Measurements from ENCODE around the gene PDE6G.
"Not testable (repeated sequence)": the region's sequence is repeated elsewhere in the genome, so short reads cannot be mapped to it uniquely, and the experiment has no call there.

PDE6G gene

GRCh38 chr17:81630274-81630673 lies 26.1 kb downstream of the PDE6G start:
- no peak for DNase-seq

GRCh38 chr17:81621494-81622130 lies 34.7 kb downstream of the PDE6G start:
- DNase-seq = no peak

- DNase-seq = not testable (repeated sequence)
These were observed 38.0 kb downstream of the PDE6G start for GRCh38 chr17:81618307-81618706.

GRCh38 chr17:81616877-81617276 lies 39.5 kb downstream of the PDE6G start:
- DNase-seq = no peak

- no peak for DNase-seq
These were observed 40.9 kb downstream of the PDE6G start for GRCh38 chr17:81615401-81615930.

GRCh38 chr17:81612172-81612970 lies 44.0 kb downstream of the PDE6G start:
- no peak for DNase-seq

- no peak for DNase-seq
These were observed 46.6 kb downstream of the PDE6G start for GRCh38 chr17:81609541-81610311.

GRCh38 chr17:81608605-81609004 lies 47.7 kb downstream of the PDE6G start:
- DNase-seq = no peak

- no peak for DNase-seq
These were observed 48.3 kb downstream of the PDE6G start for GRCh38 chr17:81608082-81608481.

GRCh38 chr17:81607431-81607830 lies 48.9 kb downstream of the PDE6G start:
- no peak for DNase-seq

GRCh38 chr17:81603846-81604610 lies 52.3 kb downstream of the PDE6G start:
- no peak for DNase-seq

GRCh38 chr17:81601525-81602120 lies 54.7 kb downstream of the PDE6G start:
- no peak for DNase-seq

Data from NK-92 treated with Interleukin-12 subunit alpha and Interleukin-12 subunit beta, amount 100 ng/mL, for 24 hours (cell line).